SU-DHL-6 (cell line): ENCODE results near the gene B4GALNT3.

Source experiments
- CTCF ChIP-seq: fragments of 200-600 bp; sonication (generic); IDR thresholded peaks from one replicate; pipeline ENCODE4 v1.5.1; 2017; ENCODE audit warnings: antibody characterized with exemption, mild to moderate bottlenecking, low read length, moderate library complexity; ENCODE audit not compliant: insufficient read depth, poor library complexity, severe bottlenecking
- EZH2phosphoT487 ChIP-seq: fragments of 200-600 bp; sonication (generic), shearing (Covaris generic); conservative IDR thresholded peaks from 2 replicates; pipeline ENCODE4 v1.6.1; 2018; ENCODE audit warnings: mild to moderate bottlenecking, antibody characterized with exemption, low read length, moderate library complexity, mixed read lengths

- TF ChIP-seq CTCF, result no peak
- TF ChIP-seq EZH2phosphoT487, result no peak
These were observed 66.3 kb downstream of the B4GALNT3 start for GRCh38 chr12:526089-526488.
